ENCODE measurements around the gene CPNE5. TPM values are rescaled to one million over a fixed set of nuclear protein-coding genes. Genes with fewer than 3 reads are reported as not detected.

CPNE5 gene
- total RNA-seq, 1 experiment from 2014 or later, result 0.37 TPM

GRCh38 chr6:36749829-36750489, 89.3 kb downstream of the CPNE5 start:
- ChIA-PET CTCF (interaction anchor here (0.7 kb wide), 1 partner anchor 76 kb away, joined by 9 read pairs; no protein-coding TSS in a partner anchor), POLR2A (ENCODE audit: unreplicated experiment) (no interaction called here)
- intact Hi-C loops (cut with micrococcal nuclease; ENCODE audit: unreplicated experiment), result no loop called here
- Histone ChIP-seq H4K20me1 (ENCODE audit: insufficient read depth) (no peaks in the 10 kb centered on the region), H3K4me3 (no peak overlapping the region), H3K79me2 (ENCODE audit: low read depth) (no peaks in the 10 kb centered on the region), H3K27me3 (ENCODE audit: insufficient read depth, low read depth) (no peaks in the 10 kb centered on the region), H3K27ac (no peak overlapping the region), H3K4me2 (no peak overlapping the region), H2AFZ (no peak overlapping the region), H3F3A (ENCODE audit: insufficient read depth, low read depth) (peaks cover 34% of the 10 kb centered on the region; the same call in 1 of the 2 replicates), H3K9me3 (ENCODE audit: insufficient read depth, low read depth) (no peaks in the 10 kb centered on the region), H3K36me3 (ENCODE audit: low read depth) (no peaks in the 10 kb centered on the region), H3K9me2 (ENCODE audit: insufficient read depth) (no peaks in the 10 kb centered on the region), H3K4me1 (replicated peaks; ENCODE audit: insufficient read depth) (peaks cover 46% of the 10 kb centered on the region)
- no peak for DNase-seq
- TF ChIP-seq EZH2 (IDR thresholded peaks at IDR 0.05; ENCODE audit: low read depth) (no peak), CTCF (conservative IDR thresholded peaks at IDR 0.05) (no peak)
- no TSS peak for BruUV-seq (replicated peaks)

GRCh38 chr6:36746251-36746650, 93.0 kb downstream of the CPNE5 start:
- peaks cover 19% of the 10 kb centered on the region for H3K4me1 ChIP-seq (replicated peaks; ENCODE audit: insufficient read depth)
- no peaks in the 10 kb centered on the region for H3K9me3 ChIP-seq (ENCODE audit: insufficient read depth, low read depth)
- H3K9me2 ChIP-seq (ENCODE audit: insufficient read depth), result no peaks in the 10 kb centered on the region
- peaks cover 9% of the 10 kb centered on the region; the same call in 1 of the 2 replicates for H3F3A ChIP-seq (ENCODE audit: insufficient read depth, low read depth)
- no peaks in the 10 kb centered on the region for H3K27me3 ChIP-seq (ENCODE audit: insufficient read depth, low read depth)
- ChIA-PET POLR2A (ENCODE audit: unreplicated experiment) (no interaction called here), CTCF (no interaction called here)
- no peak for DNase-seq
- intact Hi-C loops (cut with micrococcal nuclease; ENCODE audit: unreplicated experiment), result no loop called here
- no TSS peak for BruUV-seq (replicated peaks)
- H3K79me2 ChIP-seq (ENCODE audit: low read depth), result no peaks in the 10 kb centered on the region
- no peaks in the 10 kb centered on the region for H4K20me1 ChIP-seq (ENCODE audit: insufficient read depth)
- no peak overlapping the region for H3K4me3 ChIP-seq
- H3K27ac ChIP-seq, result no peak overlapping the region
- no peak overlapping the region for H3K4me2 ChIP-seq
- no peak for TF ChIP-seq CTCF (conservative IDR thresholded peaks at IDR 0.05)
- no peak for TF ChIP-seq EZH2 (IDR thresholded peaks at IDR 0.05; ENCODE audit: low read depth)
- no peak overlapping the region for H2AFZ ChIP-seq
- H3K36me3 ChIP-seq (ENCODE audit: low read depth), result no peaks in the 10 kb centered on the region

GRCh38 chr6:36745836-36746235, 93.4 kb downstream of the CPNE5 start:
- Histone ChIP-seq H3K79me2 (ENCODE audit: low read depth) (no peaks in the 10 kb centered on the region), H3K27ac (no peak overlapping the region), H3K9me2 (ENCODE audit: insufficient read depth) (no peaks in the 10 kb centered on the region), H3K4me3 (no peak overlapping the region), H3K4me1 (replicated peaks; ENCODE audit: insufficient read depth) (peaks cover 15% of the 10 kb centered on the region), H3K27me3 (ENCODE audit: insufficient read depth, low read depth) (no peaks in the 10 kb centered on the region), H4K20me1 (ENCODE audit: insufficient read depth) (no peaks in the 10 kb centered on the region), H3K9me3 (ENCODE audit: insufficient read depth, low read depth) (no peaks in the 10 kb centered on the region), H3F3A (ENCODE audit: insufficient read depth, low read depth) (peaks cover 6% of the 10 kb centered on the region; the same call in 1 of the 2 replicates), H3K36me3 (ENCODE audit: low read depth) (no peaks in the 10 kb centered on the region), H2AFZ (no peak overlapping the region), H3K4me2 (no peak overlapping the region)
- DNase-seq, result no peak
- intact Hi-C loops (cut with micrococcal nuclease; ENCODE audit: unreplicated experiment), result no loop called here
- ChIA-PET CTCF (no interaction called here), POLR2A (ENCODE audit: unreplicated experiment) (no interaction called here)
- TF ChIP-seq EZH2 (IDR thresholded peaks at IDR 0.05; ENCODE audit: low read depth) (no peak), CTCF (conservative IDR thresholded peaks at IDR 0.05) (no peak)
- no TSS peak for BruUV-seq (replicated peaks)

Data from PC-9 (cell line).